Measurements from ENCODE around the gene LRMDA.

GRCh38 chr10:75738924-75739323 is 307.5 kb downstream of the LRMDA start:
- no peak for TF ChIP-seq NFE2L2 (conservative IDR thresholded peaks at IDR 0.05; ENCODE audit: low read length)
- no peak for TF ChIP-seq ZFP36 (IDR thresholded peaks at IDR 0.05; ENCODE audit: borderline replicate concordance, partially characterized antibody)
- no peak for TF ChIP-seq USF2 (IDR thresholded peaks at IDR 0.05)
- no peak for TF ChIP-seq CEBPB (IDR thresholded peaks at IDR 0.05)
- TF ChIP-seq ELK1 (IDR thresholded peaks at IDR 0.05; ENCODE audit: low read depth, low read length) = no peak
- TF ChIP-seq REST (IDR thresholded peaks at IDR 0.05) = no peak

Data from A549 (cell line).